Spleen (tissue), 7 donors: ENCODE results near the gene MUCL3.
A peak's percentile ranks its signal among the peaks of the same experiment; 100 is the strongest.

ENCODE experiments used
- POLR2AphosphoS5 ChIP-seq, 3 donors: sonication (generic); formaldehyde crosslinking; IDR thresholded peaks; one replicate each; pipeline ENCODE4 v1.5.1; 2017; ENCODE audit warnings: antibody characterized with exemption in 3 of 3
- TF ChIP-seq, protein P1 (sequence below), 11 experiments: fragments of 200-600 bp in 7 of 11; fragments of 450-650 bp in 4 of 11; sonication (generic) in 4 of 11; IDR thresholded peaks in 8 of 11; conservative IDR thresholded peaks in 3 of 11; 1 replicate in 7 of 11; 2 replicates in 4 of 11; pipeline versions ENCODE4 v1.4.0 to v1.8.0; 2016 to 2021; ENCODE audit warnings: antibody characterized with exemption in 11 of 11, inconsistent platforms in 4 of 11, mild to moderate bottlenecking in 1 of 11
- donor health status: DM: no; HTN: no; CAD: no; lungs with moderate emphysema.
- donor health status: DM: no; HTN: no; CAD: no.
- donor health status: DM: no; HTN: no; CAD: no.

DNA sequence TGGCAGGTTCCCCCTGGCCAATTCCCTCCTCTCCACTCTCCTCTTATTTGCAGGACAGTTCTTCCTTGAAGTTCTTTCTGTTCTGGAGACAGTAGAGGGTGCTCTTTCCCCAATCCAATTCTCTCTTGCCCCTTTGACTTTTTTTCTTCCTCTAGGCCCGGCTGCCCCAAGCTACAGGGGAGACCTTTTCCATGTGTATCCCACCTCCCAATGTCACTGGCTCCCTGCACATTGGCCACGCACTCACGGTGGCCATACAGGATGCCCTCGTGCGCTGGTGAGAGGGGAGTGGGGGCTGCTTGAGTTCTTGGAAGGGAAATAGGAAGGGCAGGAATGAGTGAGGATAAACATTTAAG is 25.2 kb upstream of the MUCL3 start:
- TF ChIP-seq, protein P1, sequence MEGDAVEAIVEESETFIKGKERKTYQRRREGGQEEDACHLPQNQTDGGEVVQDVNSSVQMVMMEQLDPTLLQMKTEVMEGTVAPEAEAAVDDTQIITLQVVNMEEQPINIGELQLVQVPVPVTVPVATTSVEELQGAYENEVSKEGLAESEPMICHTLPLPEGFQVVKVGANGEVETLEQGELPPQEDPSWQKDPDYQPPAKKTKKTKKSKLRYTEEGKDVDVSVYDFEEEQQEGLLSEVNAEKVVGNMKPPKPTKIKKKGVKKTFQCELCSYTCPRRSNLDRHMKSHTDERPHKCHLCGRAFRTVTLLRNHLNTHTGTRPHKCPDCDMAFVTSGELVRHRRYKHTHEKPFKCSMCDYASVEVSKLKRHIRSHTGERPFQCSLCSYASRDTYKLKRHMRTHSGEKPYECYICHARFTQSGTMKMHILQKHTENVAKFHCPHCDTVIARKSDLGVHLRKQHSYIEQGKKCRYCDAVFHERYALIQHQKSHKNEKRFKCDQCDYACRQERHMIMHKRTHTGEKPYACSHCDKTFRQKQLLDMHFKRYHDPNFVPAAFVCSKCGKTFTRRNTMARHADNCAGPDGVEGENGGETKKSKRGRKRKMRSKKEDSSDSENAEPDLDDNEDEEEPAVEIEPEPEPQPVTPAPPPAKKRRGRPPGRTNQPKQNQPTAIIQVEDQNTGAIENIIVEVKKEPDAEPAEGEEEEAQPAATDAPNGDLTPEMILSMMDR (IDR thresholded peaks at IDR 0.05 in 8 of 11, conservative IDR thresholded peaks at IDR 0.05 in 3 of 11): peak in 10 of 11 experiments; percentile 16 to 64 (median 47)
- peak in 1 of 3 donors; percentile 44 for TF ChIP-seq POLR2AphosphoS5 (IDR thresholded peaks at IDR 0.05)
